HCT116 (cell line): ENCODE measurements around the gene TRIM49D1.
"Not testable (repeated sequence)": the region's sequence is repeated elsewhere in the genome, so short reads cannot be mapped to it uniquely, and the experiment has no call there.

Experiments used
- EGR1 ChIP-seq: IDR thresholded peaks from 2 replicates; pipeline ENCODE4 v1.6.1; 2012; ENCODE audit warnings: low read depth
- EZH2 ChIP-seq: fragments of 200-600 bp; sonication (generic); IDR thresholded peaks from 2 replicates; pipeline ENCODE4 v1.6.1; 2017; ENCODE audit warnings: antibody characterized with exemption, mixed run types
- EZH2phosphoT487 ChIP-seq: fragments of 200-600 bp; IDR thresholded peaks from 2 replicates; pipeline ENCODE4 v1.6.1; 2018; ENCODE audit warnings: antibody characterized with exemption, borderline replicate concordance
- FOSL1 ChIP-seq: IDR thresholded peaks from 2 replicates; pipeline ENCODE4 v1.6.1; 2012; ENCODE audit warnings: low read depth
- JUND ChIP-seq: IDR thresholded peaks from 2 replicates; pipeline ENCODE4 v1.6.1; 2012
- POLR2A ChIP-seq: IDR thresholded peaks from 2 replicates; pipeline ENCODE4 v1.7.0; 2011; ENCODE audit warnings: borderline replicate concordance; ENCODE audit not compliant: insufficient read depth, insufficient read length; ENCODE audit errors: extremely low read depth
- POLR2AphosphoS5 ChIP-seq: IDR thresholded peaks from 2 replicates; pipeline ENCODE4 v1.6.1; 2011; ENCODE audit warnings: mild to moderate bottlenecking, low read depth, low read length, moderate library complexity
- RAD21 ChIP-seq: IDR thresholded peaks from 2 replicates; pipeline ENCODE4 v1.6.1; 2012; ENCODE audit warnings: low read depth, mild to moderate bottlenecking
- SP1 ChIP-seq: IDR thresholded peaks from 2 replicates; pipeline ENCODE4 v1.6.1; 2012; ENCODE audit warnings: low read depth
- TCF7L2 ChIP-seq: IDR thresholded peaks from 2 replicates; pipeline ENCODE4 v1.7.0; 2011; ENCODE audit warnings: borderline replicate concordance, inconsistent platforms; ENCODE audit not compliant: insufficient read depth, insufficient read length; ENCODE audit errors: extremely low read depth
- ZNF274 ChIP-seq: fragments of 200-500 bp; sonication (Bioruptor generic); IDR thresholded peaks from 2 replicates; pipeline ENCODE4 v1.6.1; 2014; ENCODE audit warnings: mild to moderate bottlenecking, low read depth, low read length, inconsistent platforms
- TF ChIP-seq, protein P1 (sequence below), 3 experiments: fragments of 200-600 bp in 1 of 3; sonication (generic) in 1 of 3; IDR thresholded peaks in 2 of 3; conservative IDR thresholded peaks in 1 of 3; 2 replicates each; pipeline ENCODE4 v1.5.1; 2012 to 2017; ENCODE audit warnings: low read depth in 2 of 3, low read length in 2 of 3, antibody characterized with exemption in 1 of 3, borderline replicate concordance in 1 of 3, control low read depth in 1 of 3, mild to moderate bottlenecking in 1 of 3, mixed read lengths in 1 of 3, mixed run types in 1 of 3, moderate library complexity in 1 of 3; ENCODE audit not compliant: insufficient read depth in 1 of 3
- TF ChIP-seq, protein P2 (sequence below): IDR thresholded peaks from 2 replicates; pipeline ENCODE4 v1.6.1; 2012
- TF ChIP-seq, protein P3 (sequence below): IDR thresholded peaks from 2 replicates; pipeline ENCODE4 v1.6.1; 2011; ENCODE audit warnings: mild to moderate bottlenecking, low read length, moderate library complexity; ENCODE audit not compliant: insufficient replicate concordance; ENCODE audit errors: extremely low read depth

DNA sequence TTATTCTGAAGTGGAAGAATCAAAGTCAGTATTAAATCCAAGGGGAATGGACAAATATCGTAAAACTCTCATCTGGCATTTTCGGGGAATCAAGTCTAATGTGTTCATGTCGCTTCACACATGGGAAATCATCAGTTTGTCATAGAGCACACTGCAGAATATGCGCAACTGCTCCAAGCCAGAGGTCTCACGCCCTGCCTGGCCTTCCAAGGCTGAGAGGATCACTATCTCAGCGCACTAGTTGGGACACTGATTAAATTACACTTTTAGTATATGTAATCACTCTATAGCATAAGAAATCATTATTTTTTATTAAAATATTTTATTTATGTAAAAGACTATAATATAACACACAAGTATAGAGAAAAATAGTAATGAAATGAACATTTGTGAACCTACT, 38.8 kb upstream of the TRIM49D1 start:
- not testable (repeated sequence) for TF ChIP-seq ZNF274, JUND, SP1, RAD21, POLR2AphosphoS5, EZH2, POLR2A, FOSL1, EGR1, EZH2phosphoT487, TCF7L2
- TF ChIP-seq, protein P1, sequence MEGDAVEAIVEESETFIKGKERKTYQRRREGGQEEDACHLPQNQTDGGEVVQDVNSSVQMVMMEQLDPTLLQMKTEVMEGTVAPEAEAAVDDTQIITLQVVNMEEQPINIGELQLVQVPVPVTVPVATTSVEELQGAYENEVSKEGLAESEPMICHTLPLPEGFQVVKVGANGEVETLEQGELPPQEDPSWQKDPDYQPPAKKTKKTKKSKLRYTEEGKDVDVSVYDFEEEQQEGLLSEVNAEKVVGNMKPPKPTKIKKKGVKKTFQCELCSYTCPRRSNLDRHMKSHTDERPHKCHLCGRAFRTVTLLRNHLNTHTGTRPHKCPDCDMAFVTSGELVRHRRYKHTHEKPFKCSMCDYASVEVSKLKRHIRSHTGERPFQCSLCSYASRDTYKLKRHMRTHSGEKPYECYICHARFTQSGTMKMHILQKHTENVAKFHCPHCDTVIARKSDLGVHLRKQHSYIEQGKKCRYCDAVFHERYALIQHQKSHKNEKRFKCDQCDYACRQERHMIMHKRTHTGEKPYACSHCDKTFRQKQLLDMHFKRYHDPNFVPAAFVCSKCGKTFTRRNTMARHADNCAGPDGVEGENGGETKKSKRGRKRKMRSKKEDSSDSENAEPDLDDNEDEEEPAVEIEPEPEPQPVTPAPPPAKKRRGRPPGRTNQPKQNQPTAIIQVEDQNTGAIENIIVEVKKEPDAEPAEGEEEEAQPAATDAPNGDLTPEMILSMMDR (IDR thresholded peaks at IDR 0.05 in 2 of 3, conservative IDR thresholded peaks at IDR 0.05 in 1 of 3; ENCODE audit: borderline replicate concordance in 1 of 3, insufficient read depth in 1 of 3, low read depth in 2 of 3, low read length in 2 of 3), result not testable (repeated sequence)
- TF ChIP-seq, protein P2, sequence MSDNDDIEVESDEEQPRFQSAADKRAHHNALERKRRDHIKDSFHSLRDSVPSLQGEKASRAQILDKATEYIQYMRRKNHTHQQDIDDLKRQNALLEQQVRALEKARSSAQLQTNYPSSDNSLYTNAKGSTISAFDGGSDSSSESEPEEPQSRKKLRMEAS, result not testable (repeated sequence)
- TF ChIP-seq, protein P3, sequence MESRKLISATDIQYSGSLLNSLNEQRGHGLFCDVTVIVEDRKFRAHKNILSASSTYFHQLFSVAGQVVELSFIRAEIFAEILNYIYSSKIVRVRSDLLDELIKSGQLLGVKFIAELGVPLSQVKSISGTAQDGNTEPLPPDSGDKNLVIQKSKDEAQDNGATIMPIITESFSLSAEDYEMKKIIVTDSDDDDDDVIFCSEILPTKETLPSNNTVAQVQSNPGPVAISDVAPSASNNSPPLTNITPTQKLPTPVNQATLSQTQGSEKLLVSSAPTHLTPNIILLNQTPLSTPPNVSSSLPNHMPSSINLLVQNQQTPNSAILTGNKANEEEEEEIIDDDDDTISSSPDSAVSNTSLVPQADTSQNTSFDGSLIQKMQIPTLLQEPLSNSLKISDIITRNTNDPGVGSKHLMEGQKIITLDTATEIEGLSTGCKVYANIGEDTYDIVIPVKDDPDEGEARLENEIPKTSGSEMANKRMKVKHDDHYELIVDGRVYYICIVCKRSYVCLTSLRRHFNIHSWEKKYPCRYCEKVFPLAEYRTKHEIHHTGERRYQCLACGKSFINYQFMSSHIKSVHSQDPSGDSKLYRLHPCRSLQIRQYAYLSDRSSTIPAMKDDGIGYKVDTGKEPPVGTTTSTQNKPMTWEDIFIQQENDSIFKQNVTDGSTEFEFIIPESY, result not testable (repeated sequence)
